WTC11 (cell line): Measurements from ENCODE around the gene HIKESHI. TPM values are rescaled to one million over a fixed set of nuclear protein-coding genes. Genes with fewer than 3 reads are reported as not detected.
"Not testable (repeated sequence)": the region's sequence is repeated elsewhere in the genome, so short reads cannot be mapped to it uniquely, and the experiment has no call there.

ENCODE experiments used
- ATAC-seq: fragments of 200-7000 bp; cut with Tn5 transposase; 2 replicates; pipeline ENCODE4 v1.10.0; 2021; ENCODE audit warnings: mild to moderate bottlenecking, moderate library complexity
- CTCF ChIA-PET: fragments of 300-600 bp; sonication (Branson Sonifier 250); formaldehyde crosslinking; loops from one replicate; lab custom pipeline; 2021; ENCODE audit warnings: antibody characterized with exemption; lab: Charles Lee
- POLR2A ChIA-PET: fragments of 350-600 bp; sonication (Branson Sonifier 250); formaldehyde crosslinking; loops from one replicate; lab custom pipeline; 2021; ENCODE audit warnings: antibody characterized with exemption; lab: Charles Lee
- DNase-seq: peaks from one replicate; pipeline ENCODE4 v3.0.0; 2021; ENCODE audit warnings: low spot score
- H3K27ac Mint-ChIP-seq: 2 replicates; pipeline ENCODE4 v1.8.0; 2021; ENCODE audit warnings: mixed read lengths
- H3K27me3 Mint-ChIP-seq: 2 replicates; pipeline ENCODE4 v1.8.0; 2021; ENCODE audit warnings: low read depth, mild to moderate bottlenecking, moderate library complexity, mixed read lengths
- H3K36me3 Mint-ChIP-seq: 2 replicates; pipeline ENCODE4 v1.8.0; 2021; ENCODE audit warnings: mixed read lengths
- H3K4me1 Mint-ChIP-seq: 2 replicates; pipeline ENCODE4 v1.8.0; 2022; ENCODE audit warnings: mixed read lengths
- H3K4me3 Mint-ChIP-seq: 2 replicates; pipeline ENCODE4 v1.8.0; 2021; ENCODE audit warnings: mild to moderate bottlenecking, moderate library complexity, mixed read lengths
- H3K9me3 Mint-ChIP-seq: 2 replicates; pipeline ENCODE4 v1.8.0; 2021; ENCODE audit warnings: mixed read lengths
- ARID4B ChIP-seq: sonication (generic); formaldehyde crosslinking; IDR thresholded peaks from 2 replicates; pipeline ENCODE4 v1.8.0; 2023; ENCODE audit warnings: missing genetic modification reagents, mild to moderate bottlenecking, borderline replicate concordance
- CREM ChIP-seq: sonication (generic); formaldehyde crosslinking; IDR thresholded peaks from 2 replicates; pipeline ENCODE4 v1.8.1; 2022; ENCODE audit warnings: mild to moderate bottlenecking, missing genetic modification reagents, moderate library complexity
- CTCF ChIP-seq: fragments of 200-600 bp; IDR thresholded peaks from 2 replicates; pipeline ENCODE4 v1.8.0; 2022; ENCODE audit warnings: antibody characterized with exemption
- EMX1 ChIP-seq: fragments of 250-450 bp; sonication (Bioruptor Pico); IDR thresholded peaks from 2 replicates; pipeline ENCODE4 v1.8.0; 2021; ENCODE audit warnings: mild to moderate bottlenecking
- IRF1 ChIP-seq: sonication (generic); formaldehyde crosslinking; IDR thresholded peaks from 2 replicates; pipeline ENCODE4 v1.8.0; 2023; ENCODE audit warnings: missing genetic modification reagents
- MXD4 ChIP-seq: fragments of 250-450 bp; sonication (Bioruptor Pico); IDR thresholded peaks from 2 replicates; pipeline ENCODE4 v1.8.0; 2021; ENCODE audit warnings: mild to moderate bottlenecking, moderate library complexity, borderline replicate concordance
- NFATC4 ChIP-seq: fragments of 250-450 bp; sonication (Bioruptor Pico); IDR thresholded peaks from 2 replicates; pipeline ENCODE4 v1.9.0; 2021; ENCODE audit warnings: mild to moderate bottlenecking
- NFYB ChIP-seq: sonication (generic); formaldehyde crosslinking; conservative IDR thresholded peaks from 2 replicates; pipeline ENCODE4 v1.8.0; 2022; ENCODE audit warnings: low read depth, missing genetic modification reagents
- RELA ChIP-seq: sonication (generic); formaldehyde crosslinking; IDR thresholded peaks from 2 replicates; pipeline ENCODE4 v1.8.1; 2022; ENCODE audit warnings: missing genetic modification reagents, mild to moderate bottlenecking, borderline replicate concordance
- SMAD4 ChIP-seq: sonication (generic); formaldehyde crosslinking; IDR thresholded peaks from 2 replicates; pipeline ENCODE4 v1.8.0; 2022; ENCODE audit warnings: mild to moderate bottlenecking, missing genetic modification reagents
- SP1 ChIP-seq: sonication (generic); formaldehyde crosslinking; conservative IDR thresholded peaks from 2 replicates; pipeline ENCODE4 v1.8.1; 2022; ENCODE audit warnings: missing genetic modification reagents
- TP53 ChIP-seq: sonication (generic); formaldehyde crosslinking; IDR thresholded peaks from 2 replicates; pipeline ENCODE4 v1.8.1; 2023; ENCODE audit warnings: mild to moderate bottlenecking, missing genetic modification reagents
- ZMAT4 ChIP-seq: fragments of 250-450 bp; sonication (Bioruptor Pico); IDR thresholded peaks from 2 replicates; pipeline ENCODE4 v1.9.0; 2021; ENCODE audit warnings: mild to moderate bottlenecking
- ZNF416 ChIP-seq: fragments of 250-450 bp; sonication (Bioruptor Pico); IDR thresholded peaks from 2 replicates; pipeline ENCODE4 v1.9.0; 2021; ENCODE audit warnings: mild to moderate bottlenecking, inconsistent platforms
- ZNF423 ChIP-seq: fragments of 250-450 bp; sonication (Bioruptor Pico); IDR thresholded peaks from 2 replicates; pipeline ENCODE4 v2.1.2; 2022; ENCODE audit warnings: mild to moderate bottlenecking, moderate library complexity
- ZNF512 ChIP-seq: sonication (generic); formaldehyde crosslinking; IDR thresholded peaks from 2 replicates; pipeline ENCODE4 v1.8.1; 2022; ENCODE audit warnings: missing genetic modification reagents, borderline replicate concordance
- ZSCAN18 ChIP-seq: fragments of 250-450 bp; sonication (Bioruptor Pico); IDR thresholded peaks from 2 replicates; pipeline ENCODE4 v2.1.2; 2022; ENCODE audit warnings: mild to moderate bottlenecking, moderate library complexity
- total RNA-seq: library from RNA; stranded (reverse); gene quantifications from 3 replicates; pipeline ENCODE4 v1.2.3, GENCODE V29; 2021

The HIKESHI gene
- total RNA-seq, 1 experiment from 2014 or later = 48.3 TPM

GRCh38 chr11:86303257-86303656, 1.2 kb downstream of the HIKESHI start:
- DNase-seq = no peak
- Mint-ChIP-seq H3K27ac (peak overlapping the region; percentile 45; the same call in 1 of the 2 replicates), H3K9me3 (no peaks in the 10 kb centered on the region), H3K27me3 (peaks cover 3% of the 10 kb centered on the region), H3K4me3 (peak overlapping the region; percentile 100), H3K4me1 (peaks cover 9% of the 10 kb centered on the region), H3K36me3 (peaks cover 11% of the 10 kb centered on the region)
- TF ChIP-seq EMX1 (CRISPR knock-in tag) = no peak
- TF ChIP-seq ZSCAN18 (CRISPR knock-in tag) = no peak
- TF ChIP-seq NFYB (CRISPR knock-in tag) = no peak
- TF ChIP-seq ZNF423 (CRISPR knock-in tag) = no peak
- TF ChIP-seq MXD4 (CRISPR knock-in tag) = no peak
- no peak for TF ChIP-seq CREM
- TF ChIP-seq SP1 (CRISPR knock-in tag) = no peak
- TF ChIP-seq ZMAT4 = no peak
- TF ChIP-seq TP53 = no peak
- TF ChIP-seq NFATC4 (CRISPR knock-in tag) = no peak
- no peak for ATAC-seq
- CTCF ChIA-PET = interaction anchor here (0.9 kb wide), 1 partner anchor 116 kb away, joined by 4 read pairs; no protein-coding TSS in a partner anchor
- POLR2A ChIA-PET = no interaction called here

GRCh38 chr11:86308710-86309109, 6.7 kb downstream of the HIKESHI start:
- peaks cover 21% of the 10 kb centered on the region for H3K36me3 Mint-ChIP-seq
- H3K27ac Mint-ChIP-seq, H3K27me3 Mint-ChIP-seq, H3K4me1 Mint-ChIP-seq, H3K9me3 Mint-ChIP-seq, DNase-seq, H3K4me3 Mint-ChIP-seq, POLR2A ChIA-PET, ATAC-seq, CTCF ChIA-PET: not testable (repeated sequence)

- H3K36me3 Mint-ChIP-seq = peaks cover 29% of the 10 kb centered on the region
- no peak for TF ChIP-seq SMAD4
- no peak for TF ChIP-seq EMX1 (CRISPR knock-in tag)
- TF ChIP-seq CTCF = no peak
- TF ChIP-seq IRF1 (CRISPR knock-in tag) = no peak
- TF ChIP-seq ZNF512 (CRISPR knock-in tag) = no peak
These were observed 11.8 kb downstream of the HIKESHI start for GRCh38 chr11:86313793-86314192.

GRCh38 chr11:86314636-86315035, 12.6 kb downstream of the HIKESHI start:
- Mint-ChIP-seq H3K4me3 (no peak overlapping the region), H3K27ac (no peak overlapping the region), H3K36me3 (peaks cover 26% of the 10 kb centered on the region), H3K9me3 (no peaks in the 10 kb centered on the region), H3K27me3 (no peaks in the 10 kb centered on the region), H3K4me1 (peaks cover 11% of the 10 kb centered on the region)
- DNase-seq = no peak
- no peak for ATAC-seq
- ChIA-PET CTCF (interaction anchor here (1.1 kb wide), 1 partner anchor 460 kb away, joined by 3 read pairs; the partner anchor contains the start of gene CCDC83), POLR2A (no interaction called here)
- no peak for TF ChIP-seq RELA (CRISPR knock-in tag)
- TF ChIP-seq ARID4B (CRISPR knock-in tag) = no peak
- TF ChIP-seq ZNF416 (CRISPR knock-in tag) = no peak
- no peak for TF ChIP-seq ZNF512 (CRISPR knock-in tag)

More at GRCh38 chr11:86313793-86314192, 11.8 kb downstream of the HIKESHI start:
- no peak for DNase-seq
- H3K4me1 Mint-ChIP-seq = peaks cover 11% of the 10 kb centered on the region
- H3K27me3 Mint-ChIP-seq = no peaks in the 10 kb centered on the region
- ATAC-seq = no peak
- POLR2A ChIA-PET = no interaction called here
- H3K9me3 Mint-ChIP-seq = no peaks in the 10 kb centered on the region
- H3K4me3 Mint-ChIP-seq = no peak overlapping the region
- CTCF ChIA-PET = interaction anchor here (1.1 kb wide), 1 partner anchor 459 kb away, joined by 3 read pairs; the partner anchor contains the start of gene CCDC83
- H3K27ac Mint-ChIP-seq = no peak overlapping the region
